Superior temporal gyrus (tissue), 1 donor: ENCODE data around the gene NUP50.

Experiments used
- DNase-seq: peaks from one replicate; pipeline ENCODE4 v3.0.0-alpha.2; 2016; ENCODE audit errors: extremely low spot score

NUP50 gene

GRCh38 chr22:45208993-45209838, 45.5 kb downstream of the NUP50 start:
- peak; percentile 80 for DNase-seq

- DNase-seq, result no peak
Measured at GRCh38 chr22:45210174-45210573, 46.4 kb downstream of the NUP50 start.

GRCh38 chr22:45210577-45210976, 46.9 kb downstream of the NUP50 start:
- no peak for DNase-seq

- no peak for DNase-seq
Measured at GRCh38 chr22:45210991-45211390, 47.3 kb downstream of the NUP50 start.

GRCh38 chr22:45211435-45211834, 47.7 kb downstream of the NUP50 start:
- DNase-seq, result no peak

GRCh38 chr22:45211848-45212247, 48.1 kb downstream of the NUP50 start:
- no peak for DNase-seq

- peak; percentile 91 for DNase-seq
Measured at GRCh38 chr22:45212306-45212709, 48.6 kb downstream of the NUP50 start.

GRCh38 chr22:45212992-45213751, 49.4 kb downstream of the NUP50 start:
- DNase-seq, result no peak

GRCh38 chr22:45216133-45217003, 52.6 kb downstream of the NUP50 start:
- DNase-seq, result no peak

GRCh38 chr22:45217345-45217744, 53.6 kb downstream of the NUP50 start:
- DNase-seq, result no peak

- no peak for DNase-seq
Measured at GRCh38 chr22:45217806-45218205, 54.1 kb downstream of the NUP50 start.

- peak; percentile 66 for DNase-seq
Measured at GRCh38 chr22:45218976-45219375, 55.3 kb downstream of the NUP50 start.

- DNase-seq, result no peak
Measured at GRCh38 chr22:45221201-45221600, 57.5 kb downstream of the NUP50 start.

GRCh38 chr22:45223304-45224117, 59.8 kb downstream of the NUP50 start:
- DNase-seq, result no peak

GRCh38 chr22:45224331-45224730, 60.6 kb downstream of the NUP50 start:
- DNase-seq, result peak; percentile 67

GRCh38 chr22:45224988-45225731, 61.4 kb downstream of the NUP50 start:
- DNase-seq, result peak; percentile 97

GRCh38 chr22:45225732-45226502, 62.2 kb downstream of the NUP50 start:
- DNase-seq, result no peak

- no peak for DNase-seq
Measured at GRCh38 chr22:45226503-45227186, 62.9 kb downstream of the NUP50 start.
